DOHH2 (cell line): ENCODE results near the gene SPTBN4.

ENCODE experiments used
- EZH2phosphoT487 ChIP-seq: fragments of 200-600 bp; sonication (generic); IDR thresholded peaks from 2 replicates; pipeline ENCODE4 v1.6.1; 2017; ENCODE audit warnings: borderline replicate concordance, mild to moderate bottlenecking, antibody characterized with exemption, low read length, moderate library complexity, mixed read lengths
- TF ChIP-seq, protein P1 (sequence below): fragments of 200-600 bp; sonication (generic); IDR thresholded peaks from one replicate; pipeline ENCODE4 v1.5.1; 2014; ENCODE audit warnings: antibody characterized with exemption, mild to moderate bottlenecking, low read depth, low read length; ENCODE audit not compliant: poor library complexity, severe bottlenecking

DNA sequence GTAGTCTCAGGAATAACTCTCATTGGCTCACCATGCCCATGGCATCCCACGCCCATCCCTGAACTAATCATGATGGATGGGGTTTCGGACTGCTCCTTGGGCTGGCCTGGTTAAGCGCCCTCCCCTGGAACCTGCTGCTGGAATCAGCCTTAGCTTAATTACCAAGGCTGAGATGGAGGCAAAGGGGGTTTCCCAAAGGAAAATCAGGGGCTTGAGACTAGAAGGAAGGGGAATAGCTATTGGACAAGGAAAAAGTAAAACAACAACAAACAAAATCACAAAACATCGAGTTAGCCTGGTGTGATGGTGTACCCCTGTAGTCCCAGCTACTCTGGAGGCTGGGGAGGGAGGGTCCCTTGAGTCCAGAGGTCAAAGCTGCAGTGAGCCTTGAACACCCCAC, 84.2 kb downstream of the SPTBN4 start:
- TF ChIP-seq, protein P1, sequence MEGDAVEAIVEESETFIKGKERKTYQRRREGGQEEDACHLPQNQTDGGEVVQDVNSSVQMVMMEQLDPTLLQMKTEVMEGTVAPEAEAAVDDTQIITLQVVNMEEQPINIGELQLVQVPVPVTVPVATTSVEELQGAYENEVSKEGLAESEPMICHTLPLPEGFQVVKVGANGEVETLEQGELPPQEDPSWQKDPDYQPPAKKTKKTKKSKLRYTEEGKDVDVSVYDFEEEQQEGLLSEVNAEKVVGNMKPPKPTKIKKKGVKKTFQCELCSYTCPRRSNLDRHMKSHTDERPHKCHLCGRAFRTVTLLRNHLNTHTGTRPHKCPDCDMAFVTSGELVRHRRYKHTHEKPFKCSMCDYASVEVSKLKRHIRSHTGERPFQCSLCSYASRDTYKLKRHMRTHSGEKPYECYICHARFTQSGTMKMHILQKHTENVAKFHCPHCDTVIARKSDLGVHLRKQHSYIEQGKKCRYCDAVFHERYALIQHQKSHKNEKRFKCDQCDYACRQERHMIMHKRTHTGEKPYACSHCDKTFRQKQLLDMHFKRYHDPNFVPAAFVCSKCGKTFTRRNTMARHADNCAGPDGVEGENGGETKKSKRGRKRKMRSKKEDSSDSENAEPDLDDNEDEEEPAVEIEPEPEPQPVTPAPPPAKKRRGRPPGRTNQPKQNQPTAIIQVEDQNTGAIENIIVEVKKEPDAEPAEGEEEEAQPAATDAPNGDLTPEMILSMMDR = no peak
- no peak for TF ChIP-seq EZH2phosphoT487
